HEK293T (cell line): ENCODE measurements around the gene ZNF219.
A peak's percentile ranks its signal among the peaks of the same experiment; 100 is the strongest.

ENCODE experiments used
- CTCF ChIA-PET: fragments of 350-600 bp; formaldehyde crosslinking; extraction: SDS; loops from one replicate; lab custom pipeline; 2021; ENCODE audit warnings: antibody characterized with exemption, inconsistent platforms; lab: Yijun Ruan, JAX
- POLR2A ChIA-PET: fragments of 350-600 bp; formaldehyde crosslinking; extraction: SDS; loops from one replicate; lab custom pipeline; 2020; ENCODE audit warnings: antibody characterized with exemption, inconsistent platforms; lab: Yijun Ruan, JAX
- DNase-seq: peaks from one replicate; pipeline ENCODE4 v3.0.0; 2012; ENCODE audit warnings: mixed read lengths; ENCODE audit errors: extremely low spot score
- ARNT ChIP-seq: fragments of 450-650 bp; IDR thresholded peaks from 2 replicates; pipeline ENCODE4 v1.6.1; 2017; ENCODE audit warnings: mild to moderate bottlenecking
- BHLHE40 ChIP-seq: fragments of 450-650 bp; IDR thresholded peaks from 2 replicates; pipeline ENCODE4 v1.6.1; 2016; ENCODE audit warnings: mild to moderate bottlenecking, moderate library complexity, borderline replicate concordance
- CTBP1 ChIP-seq: fragments of 450-650 bp; IDR thresholded peaks from 2 replicates; pipeline ENCODE4 v1.6.1; 2016; ENCODE audit warnings: borderline replicate concordance
- ELF4 ChIP-seq: fragments of 450-650 bp; IDR thresholded peaks from 2 replicates; pipeline ENCODE4 v1.6.1; 2017; ENCODE audit warnings: antibody characterized with exemption
- FOXA1 ChIP-seq: fragments of 450-650 bp; IDR thresholded peaks from 2 replicates; pipeline ENCODE4 v1.6.1; 2016; ENCODE audit warnings: mild to moderate bottlenecking
- FOXK2 ChIP-seq: fragments of 450-650 bp; IDR thresholded peaks from 2 replicates; pipeline ENCODE4 v1.6.1; 2016; ENCODE audit warnings: mild to moderate bottlenecking
- FOXM1 ChIP-seq: fragments of 450-650 bp; IDR thresholded peaks from 2 replicates; pipeline ENCODE4 v1.6.1; 2017; ENCODE audit warnings: mild to moderate bottlenecking, borderline replicate concordance
- HDGF ChIP-seq: fragments of 450-650 bp; IDR thresholded peaks from 2 replicates; pipeline ENCODE4 v1.6.1; 2017; ENCODE audit warnings: antibody characterized with exemption, borderline replicate concordance
- L3MBTL2 ChIP-seq: fragments of 450-650 bp; conservative IDR thresholded peaks from 2 replicates; pipeline ENCODE4 v1.6.1; 2016; ENCODE audit warnings: mild to moderate bottlenecking
- LEF1 ChIP-seq: fragments of 450-650 bp; IDR thresholded peaks from 2 replicates; pipeline ENCODE4 v1.6.1; 2017; ENCODE audit warnings: mild to moderate bottlenecking, borderline replicate concordance
- NFRKB ChIP-seq: fragments of 450-650 bp; IDR thresholded peaks from 2 replicates; pipeline ENCODE4 v1.6.1; 2016; ENCODE audit warnings: mild to moderate bottlenecking, moderate library complexity
- PKNOX1 ChIP-seq: fragments of 450-650 bp; IDR thresholded peaks from 2 replicates; pipeline ENCODE4 v1.6.1; 2016
- SP1 ChIP-seq: fragments of 450-650 bp; IDR thresholded peaks from 2 replicates; pipeline ENCODE4 v1.6.1; 2017
- SUZ12 ChIP-seq: fragments of 450-650 bp; IDR thresholded peaks from 2 replicates; pipeline ENCODE4 v1.6.1; 2016; ENCODE audit warnings: mild to moderate bottlenecking
- TARDBP ChIP-seq: fragments of 450-650 bp; IDR thresholded peaks from 2 replicates; pipeline ENCODE4 v1.6.1; 2016
- ZNF384 ChIP-seq: fragments of 450-650 bp; IDR thresholded peaks from 2 replicates; pipeline ENCODE4 v1.6.1; 2016

Gene ZNF219

GRCh38 chr14:21107283-21107800, 8.9 kb upstream of the ZNF219 start:
- no peak for TF ChIP-seq FOXM1
- TF ChIP-seq SUZ12: no peak
- CTCF ChIA-PET: interaction anchor here (1.6 to 5.1 kb wide), 2 partner anchors 12 to 93 kb away, joined by 4 to 58 read pairs; no protein-coding TSS in a partner anchor
- no peak for DNase-seq
- POLR2A ChIA-PET: no interaction called here

- ChIA-PET POLR2A (interaction anchor here (0.9 kb wide), 1 partner anchor 35 kb away, joined by 3 read pairs; no protein-coding TSS in a partner anchor), CTCF (interaction anchor here (1.0 to 5.1 kb wide), 5 partner anchors 12 to 92 kb away, joined by 4 to 73 read pairs (median 32); partner anchors contain the start of gene ARHGEF40)
- TF ChIP-seq ELF4: no peak
- no peak for TF ChIP-seq CTBP1
- TF ChIP-seq LEF1: no peak
- TF ChIP-seq L3MBTL2: no peak
- TF ChIP-seq ARNT: no peak
- no peak for TF ChIP-seq PKNOX1
- TF ChIP-seq FOXM1: no peak
- no peak for TF ChIP-seq SP1
- TF ChIP-seq NFRKB: no peak
- TF ChIP-seq ZNF384: no peak
- TF ChIP-seq FOXK2: no peak
- TF ChIP-seq TARDBP: no peak
- no peak for TF ChIP-seq SUZ12
- no peak for TF ChIP-seq BHLHE40
- no peak for TF ChIP-seq HDGF
- no peak for TF ChIP-seq FOXA1
- peak; percentile 74 for DNase-seq
Observed at GRCh38 chr14:21106498-21107282, 8.2 kb upstream of the ZNF219 start.

- ChIA-PET POLR2A (interaction anchor here (0.9 to 3.5 kb wide), 2 partner anchors 34 to 38 kb away, joined by 3 to 45 read pairs; no protein-coding TSS in a partner anchor), CTCF (interaction anchor here (0.7 to 5.1 kb wide), 6 partner anchors 11 to 95 kb away, joined by 3 to 73 read pairs (median 22); partner anchors contain the start of gene ARHGEF40)
- TF ChIP-seq HDGF: no peak
- no peak for TF ChIP-seq FOXK2
- no peak for TF ChIP-seq ELF4
- no peak for TF ChIP-seq FOXA1
- no peak for TF ChIP-seq TARDBP
- TF ChIP-seq PKNOX1: no peak
- TF ChIP-seq FOXM1: no peak
- TF ChIP-seq ARNT: no peak
- TF ChIP-seq SP1: no peak
- no peak for TF ChIP-seq LEF1
- no peak for TF ChIP-seq ZNF384
- TF ChIP-seq L3MBTL2: no peak
- TF ChIP-seq CTBP1: no peak
- TF ChIP-seq BHLHE40: no peak
- no peak for TF ChIP-seq SUZ12
- DNase-seq: no peak
Observed at GRCh38 chr14:21106176-21106497, 7.7 kb upstream of the ZNF219 start.

- no peak for TF ChIP-seq LEF1
- POLR2A ChIA-PET: interaction anchor here (0.8 to 6.3 kb wide), 11 partner anchors 10 to 134 kb away, joined by 3 to 72 read pairs (median 10); partner anchors contain the start of gene ARHGEF40
- no peak for DNase-seq
- CTCF ChIA-PET: interaction anchor here (0.7 to 5.1 kb wide), 13 partner anchors 10 to 168 kb away, joined by 3 to 73 read pairs (median 12); partner anchors contain the start of gene ARHGEF40
Observed at GRCh38 chr14:21105095-21105494, 6.6 kb upstream of the ZNF219 start.

GRCh38 chr14:21104448-21105060, 6.1 kb upstream of the ZNF219 start:
- ChIA-PET CTCF (interaction anchor here (0.7 to 5.1 kb wide), 17 partner anchors 8 to 249 kb away, joined by 3 to 73 read pairs (median 5); partner anchors contain the start of gene ARHGEF40), POLR2A (interaction anchor here (0.7 to 6.3 kb wide), 12 partner anchors 10 to 133 kb away, joined by 3 to 72 read pairs (median 9); partner anchors contain the start of gene ARHGEF40)
- DNase-seq: peak; percentile 74
- TF ChIP-seq FOXM1 (no peak), HDGF (no peak), PKNOX1 (no peak), FOXA1 (no peak), SP1 (no peak), FOXK2 (no peak), NFRKB (no peak), L3MBTL2 (no peak), ELF4 (no peak), LEF1 (no peak), ARNT (no peak)
